Pons (tissue), 1 donor: Measurements from ENCODE around the gene BORCS5.
"Not testable (repeated sequence)": the region's sequence is repeated elsewhere in the genome, so short reads cannot be mapped to it uniquely, and the experiment has no call there.

Source experiments
- DNase-seq: peaks from one replicate; pipeline ENCODE4 v3.0.0-alpha.2; 2016; ENCODE audit warnings: low spot score

BORCS5 gene

GRCh38 chr12:12488296-12488695, 131.4 kb downstream of the BORCS5 start:
- DNase-seq = no peak

- DNase-seq = no peak
Measured at GRCh38 chr12:12488823-12489550, 132.1 kb downstream of the BORCS5 start.

GRCh38 chr12:12491606-12492005, 134.7 kb downstream of the BORCS5 start:
- DNase-seq = no peak

GRCh38 chr12:12492547-12492946, 135.7 kb downstream of the BORCS5 start:
- DNase-seq = no peak

- no peak for DNase-seq
Measured at GRCh38 chr12:12495536-12495935, 138.7 kb downstream of the BORCS5 start.

GRCh38 chr12:12498210-12498609, 141.3 kb downstream of the BORCS5 start:
- DNase-seq = no peak

- DNase-seq = no peak
Measured at GRCh38 chr12:12499909-12500604, 143.2 kb downstream of the BORCS5 start.

- no peak for DNase-seq
Measured at GRCh38 chr12:12501121-12501520, 144.2 kb downstream of the BORCS5 start.

- not testable (repeated sequence) for DNase-seq
Measured at GRCh38 chr12:12502130-12502814, 145.4 kb downstream of the BORCS5 start.

- DNase-seq = no peak
Measured at GRCh38 chr12:12502815-12503151, 145.9 kb downstream of the BORCS5 start.

- no peak for DNase-seq
Measured at GRCh38 chr12:12503384-12504078, 146.7 kb downstream of the BORCS5 start.

- DNase-seq = peak; percentile 89
Measured at GRCh38 chr12:12505544-12506495, 148.9 kb downstream of the BORCS5 start.

GRCh38 chr12:12506496-12506890, 149.6 kb downstream of the BORCS5 start:
- peak; percentile 52 for DNase-seq

GRCh38 chr12:12507121-12507520, 150.2 kb downstream of the BORCS5 start:
- DNase-seq = peak; percentile 24

- DNase-seq = no peak
Measured at GRCh38 chr12:12508612-12509011, 151.7 kb downstream of the BORCS5 start.

GRCh38 chr12:12510141-12510540, 153.3 kb downstream of the BORCS5 start:
- no peak for DNase-seq

GRCh38 chr12:12510551-12510950, 153.7 kb downstream of the BORCS5 start:
- no peak for DNase-seq

- no peak for DNase-seq
Measured at GRCh38 chr12:12511021-12511783, 154.3 kb downstream of the BORCS5 start.

GRCh38 chr12:12511895-12512711, 155.2 kb downstream of the BORCS5 start:
- no peak for DNase-seq
